Measurements from ENCODE around the gene MYRF.

The MYRF gene

DNA sequence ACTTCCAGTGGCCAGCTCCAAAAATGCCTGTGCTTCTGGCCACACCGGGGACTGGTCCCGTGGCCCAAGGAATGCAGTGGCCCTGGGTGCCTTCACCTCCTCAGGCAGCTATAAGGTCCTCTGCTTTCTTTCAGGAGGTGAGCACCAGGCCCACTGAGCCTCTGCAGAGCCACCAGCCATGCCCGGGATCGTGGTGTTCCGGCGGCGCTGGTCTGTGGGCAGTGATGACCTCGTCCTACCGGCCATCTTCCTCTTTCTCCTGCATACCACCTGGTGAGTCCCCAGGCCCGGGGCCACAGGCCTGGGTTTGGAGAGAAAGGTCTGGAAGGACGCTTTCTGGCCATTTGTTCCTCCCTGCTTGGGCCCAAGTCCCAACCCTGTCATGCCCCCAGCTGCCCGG lies 32.5 kb upstream of the MYRF start:
- no peak for DNase-seq

DNA sequence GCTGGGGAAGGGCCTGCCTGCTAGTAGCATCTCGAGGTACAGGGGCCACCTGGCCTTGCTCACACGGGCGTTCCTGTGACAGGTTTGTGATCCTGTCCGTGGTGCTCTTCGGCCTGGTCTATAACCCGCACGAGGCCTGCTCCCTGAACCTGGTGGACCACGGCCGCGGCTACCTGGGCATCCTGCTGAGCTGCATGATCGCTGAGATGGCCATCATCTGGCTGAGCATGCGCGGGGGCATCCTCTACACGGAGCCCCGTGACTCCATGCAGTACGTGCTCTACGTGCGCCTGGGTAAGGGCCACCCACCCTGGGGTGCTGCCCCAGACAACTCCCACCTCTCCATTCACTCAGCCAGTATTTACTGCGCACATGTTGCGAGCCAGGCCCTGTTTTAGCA lies 31.8 kb upstream of the MYRF start:
- no peak for DNase-seq

DNA sequence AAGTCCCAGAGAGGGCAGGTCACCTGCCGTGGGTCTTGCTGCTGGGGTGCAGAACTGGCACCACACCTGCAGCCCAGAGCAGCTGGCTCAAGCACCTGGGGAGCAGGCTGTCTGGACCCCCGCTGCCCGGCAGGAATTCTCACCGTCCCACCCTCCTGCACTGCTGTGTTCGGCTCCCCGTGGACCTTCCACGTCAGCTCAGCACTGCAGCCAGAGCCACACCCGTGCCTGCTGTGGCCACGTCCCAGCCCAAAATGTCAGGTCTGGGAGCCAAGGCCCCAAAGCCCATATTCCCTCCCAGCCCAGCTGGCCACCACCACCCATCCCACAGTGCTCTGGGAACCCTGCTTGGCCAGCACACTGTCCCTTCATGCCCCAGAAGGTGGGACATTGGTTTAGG lies 28.0 kb upstream of the MYRF start:
- no peak for DNase-seq

DNA sequence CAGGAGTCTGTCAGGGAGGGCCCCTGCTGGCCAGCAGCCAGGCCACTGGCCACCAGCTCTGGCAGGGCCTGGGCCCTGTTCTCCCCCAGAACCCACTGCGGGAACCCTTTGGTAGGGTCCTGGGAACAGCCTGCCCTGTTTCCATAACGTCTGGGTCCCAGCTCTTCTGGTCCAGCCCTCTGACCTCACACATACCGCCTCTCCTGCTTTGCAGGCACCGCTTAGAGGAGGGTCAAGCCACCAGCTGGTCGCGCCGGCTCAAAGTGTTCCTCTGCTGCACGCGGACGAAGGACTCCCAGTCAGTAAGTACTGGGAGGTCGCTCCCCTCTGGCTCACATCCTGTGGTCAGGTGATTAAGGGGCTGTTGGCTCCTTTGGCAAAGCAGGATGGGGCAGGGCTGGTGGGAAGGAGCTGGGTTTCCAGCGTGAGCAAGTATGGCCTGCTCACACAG lies 26.6 kb upstream of the MYRF start:
- DNase-seq = no peak

DNA sequence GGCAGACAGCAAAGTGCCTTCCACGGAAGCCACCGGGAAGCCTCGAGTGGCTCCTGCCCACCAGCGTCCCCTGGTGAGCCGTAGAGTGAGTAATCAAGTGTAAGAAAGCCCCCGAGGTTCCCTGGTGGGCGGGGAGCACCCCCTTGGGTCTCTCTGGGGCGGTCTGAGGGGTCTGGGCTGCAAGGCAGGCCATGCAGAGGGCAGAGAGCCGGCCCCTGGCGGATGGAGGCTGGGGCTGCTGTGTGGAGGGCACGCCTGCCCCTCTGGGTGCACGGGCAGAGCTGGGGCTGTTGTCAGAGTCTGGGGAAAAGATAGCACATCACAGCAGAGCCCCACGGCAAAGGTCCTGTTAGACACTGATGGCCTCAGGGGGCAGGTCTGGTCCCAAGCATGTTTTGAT lies 25.7 kb upstream of the MYRF start:
- no peak for DNase-seq

DNA sequence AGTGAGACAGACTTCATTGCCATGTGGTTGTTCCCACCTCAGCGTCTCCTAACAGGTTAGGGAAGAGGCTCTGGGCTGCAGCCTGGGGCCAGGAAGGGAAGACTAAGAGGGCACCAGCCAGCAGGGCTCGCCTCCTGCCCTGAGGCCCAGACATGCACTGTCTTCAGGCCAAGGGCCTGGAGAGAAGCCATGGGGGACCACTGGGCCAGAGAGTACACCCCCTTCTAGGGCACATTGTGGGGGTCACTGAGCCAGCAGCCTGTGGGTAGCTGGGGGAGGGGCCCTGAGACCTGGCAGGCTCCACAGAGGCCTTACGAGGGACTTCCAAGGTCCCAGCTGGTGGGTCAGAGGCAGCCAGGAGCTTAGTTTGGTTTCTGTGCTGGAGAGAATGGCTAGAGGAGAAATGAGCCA lies 25.0 kb upstream of the MYRF start:
- no peak for DNase-seq

DNA sequence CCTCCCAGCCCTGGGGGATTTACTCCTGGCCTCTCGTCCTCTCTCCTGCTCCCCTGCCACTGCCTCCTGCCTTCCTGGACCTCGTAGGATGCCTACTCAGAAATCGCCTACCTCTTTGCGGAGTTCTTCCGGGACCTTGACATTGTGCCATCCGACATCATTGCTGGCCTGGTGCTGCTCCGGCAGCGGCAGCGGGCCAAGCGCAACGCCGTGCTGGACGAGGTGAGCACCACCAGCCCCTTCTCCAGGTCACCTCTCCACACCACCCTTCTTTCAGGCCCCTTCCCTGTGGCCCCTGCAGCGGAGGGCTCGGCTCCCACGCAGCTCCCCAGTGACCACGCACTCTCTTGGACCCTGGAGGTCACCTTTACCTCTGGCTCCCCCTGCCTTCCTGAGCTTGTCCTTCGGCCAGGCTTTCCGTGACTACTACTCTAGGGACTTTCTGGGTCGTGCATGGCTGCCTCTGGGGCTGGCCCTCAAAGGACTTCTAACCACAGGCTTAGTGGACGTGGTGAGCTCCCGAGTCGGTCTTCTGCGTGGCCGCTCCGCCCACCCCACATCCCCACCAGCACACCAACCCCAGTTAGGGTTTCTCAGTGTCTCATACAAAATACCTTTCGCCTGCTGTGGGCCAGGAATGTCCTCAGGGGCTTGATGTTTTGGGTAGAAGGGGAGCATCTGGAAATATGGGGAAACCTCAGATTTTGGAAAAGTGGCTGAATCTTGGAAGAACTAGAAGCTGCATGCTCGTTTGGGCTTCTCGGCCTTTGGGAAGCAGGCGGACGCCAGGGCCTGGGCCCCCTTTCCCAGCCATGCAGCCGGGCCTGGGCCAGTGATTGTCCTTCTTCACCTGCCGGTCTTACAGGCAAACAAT lies 24.1 kb upstream of the MYRF start:
- DNase-seq = no peak

DNA sequence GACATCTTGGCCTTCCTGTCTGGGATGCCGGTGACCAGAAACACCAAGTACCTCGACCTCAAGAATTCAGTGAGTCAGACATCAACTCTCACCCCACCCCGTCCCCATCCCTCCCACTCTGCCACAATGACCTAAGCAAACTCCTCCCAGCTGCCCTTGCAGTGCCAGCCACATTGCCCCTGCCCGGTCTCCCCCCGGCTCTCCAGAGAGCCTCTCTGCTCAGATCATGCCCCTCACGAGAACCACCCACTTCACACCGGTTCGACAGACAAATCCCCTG lies 23.6 kb upstream of the MYRF start:
- DNase-seq = no peak

DNA sequence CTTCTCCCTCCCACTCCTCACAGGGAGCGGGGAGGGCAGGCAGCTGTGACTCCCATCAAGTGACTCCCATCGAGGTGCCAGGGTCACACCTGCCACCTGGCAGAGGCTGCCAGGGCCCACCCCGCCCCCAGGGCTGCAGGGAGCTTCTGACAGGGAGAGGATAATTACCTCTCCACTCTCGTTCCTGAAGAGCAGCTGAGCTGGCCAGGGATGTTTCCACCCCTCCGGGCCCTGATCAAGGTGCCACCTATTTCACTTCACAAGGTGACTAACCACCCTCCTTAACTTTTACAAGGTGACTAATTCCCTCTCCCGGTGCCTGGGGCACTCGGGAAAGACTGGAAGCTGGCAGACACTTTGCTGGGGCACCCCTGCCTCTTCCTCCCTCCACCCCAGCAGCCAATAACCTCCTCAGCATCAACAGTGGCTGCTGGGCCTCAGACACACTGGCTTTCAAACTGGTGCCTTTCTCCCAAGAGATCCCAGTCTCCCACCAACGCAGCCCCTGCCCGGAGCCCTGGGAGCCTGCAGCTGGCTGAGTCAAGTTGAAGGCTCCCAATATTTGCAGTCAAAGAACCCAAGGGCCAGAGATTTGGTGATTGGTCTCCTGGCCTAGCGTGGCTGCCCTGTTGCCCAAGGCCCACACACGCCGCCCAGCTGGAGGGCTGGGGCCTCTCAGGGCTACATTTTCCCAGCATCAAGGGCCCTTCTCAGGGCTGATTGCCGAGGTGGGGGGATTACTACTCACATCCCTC lies 22.0 kb upstream of the MYRF start:
- no peak for DNase-seq

DNA sequence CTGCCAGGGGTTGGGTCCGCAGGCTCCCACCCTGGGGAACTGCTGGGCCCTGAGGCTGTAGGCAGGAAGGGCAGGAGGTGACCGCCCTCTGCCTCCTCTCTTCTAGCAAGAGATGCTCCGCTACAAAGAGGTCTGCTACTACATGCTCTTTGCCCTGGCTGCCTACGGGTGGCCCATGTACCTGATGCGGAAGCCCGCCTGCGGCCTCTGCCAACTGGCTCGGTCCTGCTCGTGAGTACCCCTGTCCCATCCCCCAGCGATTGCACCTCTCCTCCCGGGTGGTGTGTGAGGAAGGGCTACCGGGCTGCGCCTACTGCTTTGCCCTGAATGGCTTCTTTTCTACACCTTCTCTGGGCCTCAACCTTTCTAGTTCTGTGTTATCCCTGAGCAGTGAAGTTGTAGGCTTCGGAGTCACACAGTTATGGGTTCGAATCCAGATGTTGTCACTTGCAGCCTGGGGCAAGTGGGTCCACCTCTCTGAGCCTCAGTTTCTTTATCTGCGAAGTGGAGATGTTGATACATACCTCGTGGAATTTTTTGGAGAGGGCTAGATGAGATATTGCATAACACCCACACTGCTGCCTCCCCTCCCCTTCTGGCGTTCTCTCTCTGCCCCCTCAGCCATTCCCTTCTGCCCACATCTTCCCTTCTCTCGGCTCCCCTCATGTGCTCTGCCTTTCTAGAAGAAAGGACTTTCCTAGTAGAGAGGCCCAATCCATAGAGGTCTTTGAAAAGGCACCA lies 21.1 kb upstream of the MYRF start:
- DNase-seq = no peak

DNA sequence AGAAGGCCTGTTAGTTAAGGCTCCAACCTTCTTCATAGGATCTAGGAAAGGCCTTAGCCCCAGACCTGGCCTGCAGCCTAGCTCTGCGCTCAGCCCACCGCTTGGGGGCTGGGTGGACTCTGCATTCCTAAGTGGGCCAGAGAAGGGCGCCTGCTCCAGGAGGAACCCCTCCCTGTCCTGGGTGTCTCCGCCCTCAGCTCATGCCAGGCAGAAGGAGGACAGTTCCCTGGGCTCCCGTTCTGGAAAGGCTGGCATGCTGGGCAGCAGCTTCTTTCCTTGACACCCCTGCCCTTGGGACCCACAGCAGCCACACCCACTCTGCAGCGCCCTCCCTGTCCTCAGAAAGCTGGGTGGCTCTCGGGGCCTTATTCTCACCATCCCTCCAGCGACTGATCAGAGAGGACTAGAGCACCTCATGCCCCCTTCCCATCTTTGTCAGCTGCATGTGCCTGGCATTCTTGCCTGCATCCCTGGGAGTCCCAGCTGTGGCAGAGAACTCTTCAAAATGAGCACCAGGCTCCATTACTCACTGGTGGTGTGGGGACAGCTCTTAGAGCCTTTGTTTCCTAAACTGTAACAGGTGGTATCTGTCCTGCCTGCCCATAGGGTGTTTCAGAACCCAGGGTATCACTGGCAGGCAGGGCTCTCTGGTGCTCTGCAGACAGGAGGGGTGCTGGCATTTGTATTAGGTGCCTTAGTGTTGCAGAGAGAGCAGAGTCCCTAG lies 20.3 kb upstream of the MYRF start:
- DNase-seq = no peak

DNA sequence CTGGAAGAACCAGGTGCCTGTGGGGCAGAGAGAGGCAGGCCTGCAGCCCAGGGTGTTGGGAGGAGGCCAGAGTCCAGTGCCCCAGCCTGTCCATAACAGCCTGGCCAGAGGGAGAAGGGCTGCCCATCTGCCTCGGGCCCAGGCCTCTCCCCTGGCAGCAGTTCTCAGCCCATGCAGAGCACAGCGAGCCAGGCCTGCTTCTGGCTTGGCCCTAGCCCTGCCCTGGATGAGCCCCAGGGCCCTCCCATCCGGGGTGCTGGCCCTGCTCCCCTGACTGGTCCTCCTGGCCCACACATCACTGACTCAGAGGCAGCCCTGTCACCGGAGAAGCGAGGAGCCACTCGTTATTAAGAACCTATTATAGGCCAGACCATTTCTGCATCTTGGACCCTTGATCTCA lies 19.7 kb upstream of the MYRF start:
- no peak for DNase-seq

DNA sequence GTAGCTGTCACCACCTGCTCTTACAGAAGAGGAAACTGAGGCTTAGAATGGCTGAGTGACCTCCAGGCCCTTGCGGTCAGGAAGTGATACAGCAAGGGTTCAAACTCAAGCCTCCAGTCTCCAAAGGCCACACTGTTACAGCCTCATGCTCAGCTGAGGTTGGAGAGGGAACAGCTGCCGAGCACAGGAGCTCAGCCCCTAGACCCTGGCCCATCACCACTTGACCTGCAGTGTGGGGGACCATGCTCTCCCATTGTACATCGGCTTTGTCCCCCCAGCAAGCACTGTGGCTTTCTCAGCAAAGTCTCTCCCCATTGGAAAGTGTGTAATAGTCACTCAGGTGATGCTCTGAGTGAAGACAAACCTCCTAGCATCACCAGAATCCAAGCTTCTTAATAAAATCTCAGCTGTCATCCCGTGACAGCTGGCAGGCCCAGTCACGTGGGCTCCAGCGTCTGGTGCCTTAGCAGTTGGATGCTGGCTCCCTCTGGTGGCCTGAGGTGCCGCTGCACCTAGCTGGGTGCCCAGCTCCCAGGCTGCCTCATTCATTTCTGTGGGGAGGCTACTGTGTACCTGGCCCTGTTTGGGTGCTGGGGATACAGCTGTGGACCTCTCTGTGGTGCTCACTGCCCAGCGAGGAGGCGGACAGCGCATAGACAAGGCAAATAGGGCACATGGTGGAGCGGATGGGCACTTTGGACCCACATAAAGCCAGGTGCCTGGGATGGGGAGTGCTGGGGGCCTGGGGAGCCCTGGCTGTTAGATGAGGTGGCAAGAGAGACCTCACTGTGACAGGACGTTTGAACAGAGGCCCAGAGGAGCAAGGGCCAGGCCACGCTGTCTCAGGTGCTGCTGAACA lies 19.1 kb upstream of the MYRF start:
- DNase-seq = peak; percentile 79

DNA sequence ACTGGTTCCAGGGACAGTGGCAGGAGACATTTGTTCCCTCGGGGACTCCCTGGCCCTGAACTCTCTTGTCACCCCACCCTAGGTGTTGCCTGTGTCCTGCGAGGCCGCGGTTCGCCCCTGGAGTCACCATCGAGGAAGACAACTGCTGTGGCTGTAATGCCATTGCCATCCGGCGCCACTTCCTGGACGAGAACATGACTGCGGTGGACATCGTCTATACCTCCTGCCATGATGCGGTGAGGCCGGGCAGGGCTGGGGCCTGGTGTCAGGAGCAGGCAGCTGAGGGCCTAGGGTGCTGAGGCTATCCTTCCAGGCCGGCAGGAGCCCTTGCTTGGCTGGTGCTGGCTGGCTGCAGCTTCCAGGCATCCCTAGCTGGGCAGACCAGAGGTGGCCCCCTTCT lies 17.7 kb upstream of the MYRF start:
- DNase-seq = no peak

DNA sequence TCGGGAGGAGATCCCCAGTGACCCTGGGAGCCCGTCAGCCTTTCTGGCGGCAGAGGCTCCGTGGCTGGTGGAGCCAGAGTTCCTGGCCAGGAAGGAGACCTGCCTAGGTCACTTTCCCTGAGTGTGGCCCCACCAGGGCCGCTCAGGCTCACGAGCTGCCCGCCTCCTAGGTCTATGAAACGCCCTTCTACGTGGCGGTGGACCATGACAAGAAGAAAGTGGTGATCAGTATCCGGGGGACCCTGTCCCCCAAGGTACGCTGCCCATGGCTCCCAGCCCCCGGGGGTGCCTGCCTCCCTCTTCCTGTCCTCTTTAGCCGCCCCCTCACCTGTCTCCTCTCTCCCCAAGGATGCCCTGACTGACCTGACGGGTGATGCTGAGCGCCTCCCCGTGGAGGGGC lies 17.0 kb upstream of the MYRF start:
- no peak for DNase-seq

DNA sequence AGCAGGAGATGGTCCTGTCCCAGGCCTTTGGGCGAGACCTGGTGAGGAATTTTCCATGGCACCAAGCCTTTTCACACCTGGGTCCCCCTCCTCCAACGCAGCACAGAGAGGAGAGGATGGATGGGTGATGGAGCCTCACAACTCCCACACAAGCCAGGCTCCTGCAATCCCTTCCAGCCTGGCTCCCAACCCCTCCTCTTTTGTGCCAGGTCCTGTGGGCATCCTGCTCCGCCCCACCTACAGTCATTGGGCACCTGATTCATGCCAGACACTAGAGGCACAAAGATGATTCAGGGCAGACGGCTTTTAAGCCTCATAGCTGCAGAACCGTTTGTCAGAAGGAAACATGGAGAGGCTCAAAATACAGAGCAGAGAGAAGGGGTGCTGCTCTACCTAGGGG lies 16.1 kb upstream of the MYRF start:
- DNase-seq = no peak

DNA sequence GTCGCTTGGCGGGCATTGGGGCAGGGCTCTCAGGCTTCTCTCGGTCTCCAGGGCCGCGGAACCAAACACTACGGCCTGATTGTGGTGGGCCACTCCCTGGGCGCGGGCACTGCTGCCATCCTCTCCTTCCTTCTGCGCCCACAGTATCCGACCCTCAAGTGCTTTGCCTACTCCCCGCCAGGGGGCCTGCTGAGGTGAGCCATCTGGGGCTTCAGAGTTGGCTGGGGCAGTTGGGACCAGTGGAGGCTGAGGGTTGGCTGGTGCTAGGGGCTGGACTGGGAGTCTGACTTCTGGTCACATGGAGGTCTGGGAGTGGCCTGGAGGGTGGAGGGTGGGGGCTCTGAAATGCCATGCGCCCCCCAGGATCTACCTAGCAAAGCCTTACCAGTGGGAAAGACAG lies 15.3 kb upstream of the MYRF start:
- DNase-seq = no peak

DNA sequence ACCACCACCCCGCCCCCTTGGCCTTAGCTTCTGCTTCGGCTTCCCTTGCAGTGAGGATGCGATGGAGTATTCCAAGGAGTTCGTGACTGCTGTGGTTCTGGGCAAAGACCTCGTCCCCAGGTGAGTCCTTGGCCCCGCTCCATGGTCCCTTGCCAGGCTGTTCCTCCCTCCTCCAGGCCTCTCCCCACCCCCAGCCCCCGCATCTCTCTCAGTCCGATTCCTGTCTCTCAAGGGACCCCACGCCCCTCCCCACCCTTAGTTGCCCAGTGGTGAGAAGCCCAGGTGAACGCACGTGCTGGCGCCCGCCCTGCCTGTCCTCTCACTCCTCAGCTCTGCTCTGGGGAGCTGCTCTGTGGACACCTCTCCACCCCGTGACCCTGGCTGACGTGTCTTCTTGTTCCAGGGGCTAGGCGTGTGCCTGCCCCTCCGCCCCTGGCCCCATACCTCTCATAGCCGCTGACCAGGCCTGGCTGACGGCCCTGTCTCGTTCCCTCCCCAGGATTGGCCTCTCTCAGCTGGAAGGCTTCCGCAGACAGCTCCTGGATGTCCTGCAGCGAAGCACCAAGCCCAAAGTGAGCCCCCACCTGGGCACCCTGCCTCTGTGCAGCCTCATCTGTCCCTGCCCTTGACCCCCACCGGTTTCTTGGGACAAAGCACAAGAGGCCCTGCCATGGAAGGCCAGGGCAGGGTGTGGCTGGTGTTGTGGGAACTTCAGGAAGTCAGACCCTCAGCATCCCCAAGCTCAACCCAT lies 14.6 kb upstream of the MYRF start:
- no peak for DNase-seq

DNA sequence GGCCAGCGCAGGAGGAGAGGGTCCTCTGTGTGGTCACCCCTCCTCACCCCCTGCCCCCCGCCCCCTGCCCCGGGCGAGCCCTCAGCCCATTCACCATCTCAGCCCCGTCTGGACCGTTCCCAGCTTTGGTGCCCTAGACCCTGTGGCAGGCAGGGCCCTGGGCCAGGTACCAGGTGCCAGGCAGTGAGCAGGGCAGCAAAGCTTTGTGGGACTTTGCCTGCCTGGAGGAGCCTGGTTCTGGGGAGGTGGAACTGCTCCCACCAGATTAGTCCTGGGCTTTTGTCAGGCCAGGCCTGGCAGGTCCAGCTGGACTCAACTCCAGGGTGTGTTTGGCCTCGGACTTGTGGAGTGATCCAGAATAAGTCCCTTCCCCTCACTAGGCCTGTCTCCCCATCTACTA lies 13.7 kb upstream of the MYRF start:
- DNase-seq = no peak

DNA sequence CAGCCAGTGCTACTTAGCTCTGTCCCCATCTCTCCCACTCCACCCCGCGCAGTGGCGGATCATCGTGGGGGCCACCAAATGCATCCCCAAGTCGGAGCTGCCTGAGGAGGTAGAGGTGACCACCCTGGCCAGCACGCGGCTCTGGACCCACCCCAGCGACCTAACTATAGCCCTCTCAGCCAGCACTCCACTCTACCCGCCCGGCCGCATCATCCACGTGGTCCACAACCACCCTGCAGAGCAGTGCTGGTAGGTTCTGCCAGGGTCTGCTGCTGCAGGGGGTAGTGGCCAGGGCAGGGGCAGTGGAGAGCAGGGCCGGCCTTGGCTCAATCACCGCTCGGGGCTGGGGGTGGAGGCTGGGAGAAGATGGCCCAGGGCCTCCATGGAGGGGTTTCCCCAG lies 13.0 kb upstream of the MYRF start:
- DNase-seq = no peak

DNA sequence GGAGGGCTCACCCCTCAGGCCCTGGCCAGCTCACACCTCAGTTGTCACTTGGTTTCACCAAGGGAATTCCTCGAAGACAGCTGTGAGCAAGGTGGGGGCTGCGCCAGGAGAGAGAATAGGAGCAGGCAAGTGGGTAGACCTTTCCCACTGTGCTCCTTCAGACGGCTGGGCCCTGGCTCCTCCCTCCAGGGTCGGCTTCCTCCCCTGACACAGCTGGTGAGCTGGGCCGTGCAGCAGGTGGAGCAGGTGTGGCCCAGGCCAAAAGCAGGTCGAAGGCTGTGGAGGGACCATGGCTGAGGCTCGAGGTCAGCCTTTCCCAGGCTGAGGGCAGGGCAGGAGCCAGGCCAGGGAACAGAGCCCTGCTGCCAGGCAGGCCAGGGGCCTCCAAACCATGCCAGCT lies 12.5 kb upstream of the MYRF start:
- DNase-seq = no peak

DNA sequence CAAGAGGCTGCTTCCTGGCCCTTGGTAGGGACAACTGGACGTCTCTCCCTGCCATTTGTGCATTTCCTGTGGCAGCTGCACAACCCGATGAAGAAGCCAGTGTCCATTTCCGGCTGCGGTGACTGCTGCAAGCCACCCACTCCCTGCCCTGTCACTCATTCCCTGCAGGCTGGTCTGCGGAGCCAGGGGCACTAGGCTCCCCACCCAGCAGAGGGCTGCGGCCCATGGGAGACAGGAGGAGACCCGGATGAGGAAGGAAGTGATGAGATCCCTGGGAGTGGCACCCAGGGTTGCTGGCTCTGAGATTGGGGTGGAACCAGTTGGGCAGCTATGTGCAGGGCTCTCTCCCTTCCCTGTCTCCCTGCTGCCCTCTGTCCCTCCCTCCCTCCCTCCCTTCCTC lies 10.0 kb upstream of the MYRF start:
- DNase-seq = no peak

All from activated T-cell treated with anti-CD3 and anti-CD28 coated beads for 4 hours (primary cell).